Endometrial microvascular endothelial cells (primary cell): Measurements from ENCODE around the gene DDX51. TPM values are rescaled to one million over a fixed set of nuclear protein-coding genes. Genes with fewer than 3 reads are reported as not detected.

Experiments
- in situ Hi-C: cut with HindIII; loops from 2 replicates; pipeline ENCODE4 v1.10.0; 2017; ENCODE audit warnings: low sequenced_read_pairs, low pct_unique_long_range_greater_than_20kb; ENCODE audit errors: inconsistent ontology term
- total RNA-seq: library from RNA; depleted of rRNA; stranded (reverse); fragments of >200 nt; gene quantifications from one replicate; pipeline ENCODE4 v1.2.3, GENCODE V29; 2015; ENCODE audit errors: inconsistent ontology term

DDX51 gene
- total RNA-seq, 1 donor from 2014 or later: 13.1 TPM

DNA sequence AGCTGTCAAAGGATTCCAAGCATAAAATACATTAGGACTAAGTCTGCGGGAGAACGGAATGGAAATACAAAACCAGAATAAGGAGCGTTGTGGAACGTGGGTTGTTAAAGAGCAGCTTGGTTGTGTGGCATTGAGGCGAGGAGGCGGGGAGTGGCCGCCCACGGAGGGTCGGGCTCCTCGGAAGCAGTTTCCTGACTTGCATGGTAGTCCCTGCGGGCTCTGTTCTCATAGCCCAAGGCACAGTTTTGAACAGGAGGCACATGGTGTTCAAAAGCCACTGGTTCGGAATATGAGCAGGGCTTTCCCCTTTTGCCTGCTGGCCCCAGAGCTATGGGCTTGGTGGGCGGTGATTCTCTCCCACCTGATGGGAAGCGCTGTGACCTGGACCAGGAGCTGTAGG lies 12.2 kb downstream of the DDX51 start:
- in situ Hi-C loops: no loop called here

DNA sequence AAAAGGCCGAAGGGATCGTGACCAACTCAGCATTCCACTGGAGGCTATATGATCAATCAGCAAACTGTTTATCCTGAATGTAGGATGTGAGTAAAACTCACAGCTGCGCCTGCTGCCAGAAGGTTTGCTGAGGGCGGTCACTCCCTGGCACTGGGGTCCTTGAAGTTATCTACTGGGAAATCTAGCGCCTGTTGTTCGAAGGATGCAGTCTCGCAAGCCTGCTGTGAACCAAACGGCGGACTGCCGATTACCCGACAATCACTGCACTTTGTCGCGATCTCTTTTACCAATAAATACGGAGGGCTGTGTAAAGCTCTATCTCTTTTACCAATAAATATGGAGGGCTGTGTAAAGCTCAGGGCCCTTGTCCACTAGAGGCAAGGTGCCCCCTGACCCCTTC lies 12.9 kb downstream of the DDX51 start:
- in situ Hi-C loops: no loop called here

DNA sequence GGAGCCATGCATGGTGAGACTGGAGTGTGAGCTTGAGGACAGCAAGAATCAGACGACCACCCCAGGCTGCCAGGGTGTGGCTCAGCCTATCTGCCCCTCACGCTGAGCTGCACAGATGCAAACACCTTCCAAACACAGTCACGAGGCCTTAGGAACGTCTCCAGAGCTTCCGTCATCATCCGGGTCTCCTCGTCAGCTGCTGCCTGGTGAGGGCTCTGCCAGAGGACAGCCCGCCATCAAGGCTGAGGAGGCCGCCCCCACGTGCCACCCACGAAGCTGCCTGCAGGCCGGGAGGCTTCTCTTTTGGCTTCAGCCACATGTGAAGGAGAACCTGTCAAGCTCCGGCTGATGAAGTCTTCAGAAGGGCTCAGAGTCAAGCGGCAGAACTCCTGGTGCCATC lies 13.4 kb downstream of the DDX51 start:
- in situ Hi-C loops: no loop called here

DNA sequence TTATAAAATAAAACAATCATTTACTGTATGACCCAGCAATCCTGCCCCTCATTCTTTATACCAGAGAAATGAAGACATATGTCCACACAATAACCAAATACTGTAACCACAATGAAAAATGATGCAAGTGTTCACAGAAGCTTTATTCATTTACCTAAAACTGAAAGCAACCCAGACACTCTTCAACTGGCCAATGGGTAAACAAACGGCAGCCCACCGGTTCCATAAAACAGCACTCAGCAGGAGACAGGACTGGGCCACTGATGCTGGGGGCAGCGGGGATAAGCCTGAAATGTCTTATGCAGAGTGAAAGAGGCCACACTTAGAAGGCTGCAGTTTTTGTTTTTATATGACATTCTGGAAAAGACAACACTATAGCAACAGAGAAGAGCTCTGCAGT lies 15.1 kb downstream of the DDX51 start:
- in situ Hi-C loops: no loop called here

DNA sequence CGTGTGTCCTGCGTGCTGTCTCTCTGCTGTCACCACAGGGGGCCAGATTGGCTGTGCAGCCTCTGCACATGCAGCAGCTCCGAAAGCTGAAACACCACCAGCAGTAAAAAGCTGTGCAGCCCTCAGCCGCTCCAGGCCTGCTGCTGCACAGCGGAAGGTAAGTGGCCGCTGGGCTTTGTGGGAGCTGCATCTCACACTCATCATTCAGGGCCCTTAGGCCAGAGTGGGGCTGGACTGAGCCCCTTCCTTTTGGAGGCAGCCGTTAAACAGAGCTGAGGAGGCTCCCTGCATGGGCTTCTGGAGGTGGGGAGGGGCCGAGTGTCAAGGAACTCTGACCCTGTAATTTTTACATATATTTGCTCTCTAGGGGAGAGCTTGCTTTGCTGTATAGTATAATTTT lies 17.1 kb downstream of the DDX51 start:
- in situ Hi-C loops: no loop called here

DNA sequence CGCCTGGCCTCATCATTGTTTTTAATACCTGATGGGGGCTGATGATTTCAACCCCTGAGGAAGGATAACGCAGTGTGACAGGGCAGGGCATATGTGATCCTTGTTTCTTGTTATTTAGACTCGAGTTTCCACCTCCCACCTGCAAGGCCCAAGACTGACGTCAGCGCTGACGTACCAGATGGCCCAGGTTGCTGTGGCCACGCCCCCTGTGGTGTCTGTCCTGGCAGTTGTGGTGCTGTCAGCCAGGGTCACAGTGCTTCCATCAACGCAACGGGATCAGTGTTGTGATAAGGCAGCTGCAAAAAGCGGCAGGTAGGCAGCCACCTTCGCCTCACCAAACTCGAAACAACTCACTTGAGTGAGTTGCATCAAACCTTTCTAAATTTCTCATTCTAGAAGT lies 18.4 kb downstream of the DDX51 start:
- in situ Hi-C loops: no loop called here

DNA sequence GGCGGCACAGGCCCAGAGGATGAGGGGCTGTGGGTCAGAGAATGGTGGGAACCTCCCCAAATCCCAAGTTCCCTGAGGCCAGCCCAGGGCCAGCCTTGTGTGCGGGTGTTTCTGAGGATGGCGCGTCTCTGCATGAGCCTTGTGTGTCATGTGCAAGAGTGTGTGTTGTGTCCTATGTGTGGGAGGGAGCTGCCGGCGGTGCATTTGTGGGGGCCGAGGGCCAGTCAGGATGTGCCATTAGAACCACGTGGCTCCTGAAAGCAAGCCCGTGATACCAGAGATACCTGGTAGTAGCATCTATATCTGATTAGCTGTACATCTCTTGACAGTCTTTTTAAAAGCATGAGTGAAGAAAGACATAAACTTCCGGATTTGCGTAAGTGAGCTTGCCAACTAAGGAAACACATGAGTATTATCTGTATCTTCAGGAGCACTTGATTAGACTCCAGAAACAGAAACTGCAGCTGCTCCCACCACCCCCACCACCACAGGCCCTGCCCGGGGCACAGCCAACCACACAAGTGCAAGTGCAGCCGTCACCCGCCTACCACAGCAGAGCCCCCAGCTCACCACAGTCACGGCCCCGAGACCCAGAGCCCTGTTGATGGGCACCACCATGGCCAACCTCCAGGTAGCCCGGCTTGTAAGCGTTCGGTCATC lies 19.2 kb downstream of the DDX51 start:
- in situ Hi-C loops: no loop called here

DNA sequence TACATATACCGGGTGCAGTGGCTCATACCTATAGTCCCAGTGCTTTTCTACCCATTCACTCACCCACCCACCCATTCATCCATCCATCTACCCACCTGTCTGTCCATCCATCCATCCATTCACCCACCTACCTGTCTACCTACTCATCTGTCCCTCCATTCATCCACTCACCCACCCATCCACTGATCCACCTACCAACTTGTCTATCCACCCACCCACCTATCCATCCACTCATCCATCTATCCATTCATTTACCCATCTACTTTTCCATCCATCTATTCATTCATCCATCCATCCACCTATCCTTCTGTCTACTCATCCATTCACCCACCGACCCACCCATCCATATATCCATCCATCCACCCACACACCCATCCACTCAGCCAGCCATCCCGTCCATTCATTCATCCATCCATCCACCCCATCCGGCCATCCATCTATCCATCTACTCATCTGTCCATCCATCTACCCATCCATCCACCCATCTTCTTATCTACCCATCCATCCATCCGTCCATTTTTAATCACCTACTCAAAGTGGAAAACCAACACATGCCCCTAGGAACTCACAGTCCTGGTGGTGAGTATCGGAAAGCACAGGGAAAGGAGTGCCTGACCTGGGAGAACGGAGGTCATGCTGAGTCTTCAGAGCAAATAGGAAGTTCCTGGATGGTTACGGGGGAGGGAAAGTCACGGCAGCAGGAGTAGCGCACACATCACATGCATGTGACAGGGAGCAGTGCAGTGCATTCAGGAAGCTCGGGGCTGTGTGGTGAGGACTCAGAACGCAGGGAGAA lies 20.0 kb downstream of the DDX51 start:
- in situ Hi-C loops: no loop called here

DNA sequence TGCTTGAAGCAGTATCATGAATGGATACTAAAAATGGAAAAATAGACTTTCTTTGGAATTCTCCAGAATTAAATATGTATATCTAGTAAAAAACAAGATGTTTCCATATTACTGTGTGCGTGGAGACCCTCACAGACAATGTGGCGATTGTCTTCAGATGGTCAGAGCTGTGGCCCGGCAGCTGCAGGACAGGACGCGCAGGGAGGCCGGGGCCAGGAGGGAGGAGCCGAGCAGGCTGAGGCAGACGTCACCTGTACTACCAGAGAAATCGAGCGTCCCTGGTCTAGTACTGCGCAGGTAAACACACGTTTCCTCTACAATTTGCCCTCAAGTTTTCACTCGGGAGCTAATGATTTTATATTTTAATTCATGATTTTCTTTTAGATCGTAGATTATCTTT lies 22.8 kb downstream of the DDX51 start:
- in situ Hi-C loops: no loop called here

DNA sequence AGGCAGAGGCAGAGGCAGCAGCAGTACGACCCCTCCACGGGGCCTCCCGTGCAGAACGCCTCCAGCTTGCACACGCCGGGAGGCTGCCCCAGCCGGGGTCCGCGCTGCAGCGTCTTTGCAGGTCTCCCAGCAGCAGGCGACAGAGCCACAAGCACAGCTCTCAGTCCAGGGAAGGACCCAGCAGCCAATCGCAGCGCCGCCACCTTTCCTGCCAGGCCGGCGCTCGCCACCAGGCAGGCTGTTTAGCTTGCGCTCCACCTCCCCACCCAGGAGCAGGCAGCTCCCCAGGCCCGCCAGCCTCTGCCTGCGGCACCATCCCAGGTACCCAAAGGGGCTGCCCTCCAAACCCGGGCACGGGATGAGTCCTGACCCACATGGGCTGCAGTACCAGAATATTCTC lies 25.2 kb downstream of the DDX51 start:
- in situ Hi-C loops: no loop called here

DNA sequence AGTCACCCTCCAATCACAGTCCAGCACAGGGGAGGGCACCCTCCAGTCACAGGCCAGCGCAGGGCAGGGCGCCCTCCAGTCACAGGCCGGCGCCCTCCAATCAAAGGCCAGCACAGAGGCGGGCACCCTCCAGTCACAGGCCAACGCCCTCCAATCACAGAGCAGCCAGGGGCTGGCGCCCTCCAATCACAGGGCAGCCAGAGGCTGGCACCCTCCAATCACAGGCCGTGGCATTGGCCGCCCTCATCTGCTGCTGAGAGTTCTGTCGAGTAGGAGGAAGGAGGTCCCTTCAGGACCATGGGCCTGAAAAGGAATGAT lies 26.6 kb downstream of the DDX51 start:
- in situ Hi-C loops: no loop called here

DNA sequence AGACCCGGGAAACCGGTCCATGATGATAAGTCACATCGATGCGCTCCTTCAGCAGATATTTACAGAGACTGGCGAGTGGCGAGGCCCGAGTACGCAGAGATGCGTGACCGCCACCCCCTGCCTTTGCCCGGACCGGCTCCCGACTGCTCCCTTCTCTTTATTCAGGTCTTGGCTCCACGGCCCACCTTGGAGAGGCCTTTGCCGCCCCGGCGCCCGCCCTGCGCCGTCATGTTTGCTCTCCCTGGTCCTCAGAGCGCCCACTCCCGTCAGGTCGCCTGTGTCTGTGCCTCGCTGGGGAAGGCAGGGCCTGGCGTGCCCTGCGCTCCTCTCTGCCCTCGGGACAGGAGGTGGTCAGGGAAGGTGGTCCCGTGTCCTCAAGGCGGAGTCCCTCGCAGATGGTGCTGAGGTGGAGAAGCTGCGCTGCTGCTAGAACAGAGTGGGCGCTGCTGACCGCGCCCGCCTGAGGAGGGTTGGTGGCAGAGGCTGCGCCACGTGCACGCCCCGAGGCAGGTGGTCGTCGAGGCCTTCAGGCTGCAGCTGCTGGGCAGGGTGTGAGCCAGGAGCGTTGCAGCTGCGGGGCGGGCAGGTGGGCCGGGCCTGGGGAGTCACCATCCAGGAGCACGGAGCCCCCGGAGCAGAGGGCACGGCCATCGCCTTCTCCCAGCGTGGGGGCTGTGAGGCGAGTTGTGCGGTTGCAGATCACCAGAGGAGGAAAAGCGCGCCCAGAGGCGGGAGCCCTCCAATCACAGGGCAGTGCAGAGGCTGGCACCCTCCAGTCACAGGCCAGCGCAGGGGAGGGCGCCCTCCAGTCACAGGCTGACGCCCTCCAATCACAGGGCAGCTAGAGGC lies 27.2 kb downstream of the DDX51 start:
- in situ Hi-C loops: no loop called here

DNA sequence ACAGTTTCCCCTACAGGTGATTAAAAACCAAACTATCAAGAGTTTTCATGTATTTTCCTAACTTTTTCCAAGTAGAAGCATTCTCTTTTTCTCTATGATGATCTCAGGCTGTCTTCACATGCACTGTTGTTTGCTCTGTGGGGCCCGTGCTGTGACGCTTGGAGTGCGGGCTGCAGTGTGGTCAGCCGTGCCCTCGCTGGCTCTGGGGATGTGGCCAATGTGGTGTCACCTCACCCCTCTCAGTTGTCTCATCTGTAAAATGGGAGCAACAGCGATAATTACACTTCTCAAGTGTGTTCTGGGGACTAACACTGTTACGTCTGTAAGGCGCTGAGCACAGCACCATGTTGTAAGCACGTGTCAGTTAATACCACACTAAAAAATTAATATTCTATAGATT lies 28.6 kb downstream of the DDX51 start:
- in situ Hi-C loops: no loop called here

DNA sequence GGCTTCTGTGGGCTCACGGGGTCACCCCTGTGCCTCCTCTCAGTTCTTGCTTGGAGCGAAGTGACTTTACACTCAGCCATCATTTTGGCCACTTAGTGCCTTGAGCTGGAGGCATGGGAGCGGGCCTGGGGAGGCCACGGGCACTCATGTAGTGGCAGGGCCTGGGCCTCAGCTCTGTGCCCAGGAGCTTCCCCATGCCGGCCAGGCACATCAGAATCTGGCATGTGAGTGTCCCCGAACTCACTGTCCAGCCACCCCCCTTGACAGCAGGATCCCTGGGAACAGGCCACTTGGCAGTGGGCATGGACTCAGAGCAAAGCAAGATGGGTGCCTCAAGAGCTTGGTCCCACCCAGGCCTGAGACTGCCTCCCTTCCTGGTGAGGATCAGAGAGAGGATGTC lies 29.5 kb downstream of the DDX51 start:
- in situ Hi-C loops: no loop called here

DNA sequence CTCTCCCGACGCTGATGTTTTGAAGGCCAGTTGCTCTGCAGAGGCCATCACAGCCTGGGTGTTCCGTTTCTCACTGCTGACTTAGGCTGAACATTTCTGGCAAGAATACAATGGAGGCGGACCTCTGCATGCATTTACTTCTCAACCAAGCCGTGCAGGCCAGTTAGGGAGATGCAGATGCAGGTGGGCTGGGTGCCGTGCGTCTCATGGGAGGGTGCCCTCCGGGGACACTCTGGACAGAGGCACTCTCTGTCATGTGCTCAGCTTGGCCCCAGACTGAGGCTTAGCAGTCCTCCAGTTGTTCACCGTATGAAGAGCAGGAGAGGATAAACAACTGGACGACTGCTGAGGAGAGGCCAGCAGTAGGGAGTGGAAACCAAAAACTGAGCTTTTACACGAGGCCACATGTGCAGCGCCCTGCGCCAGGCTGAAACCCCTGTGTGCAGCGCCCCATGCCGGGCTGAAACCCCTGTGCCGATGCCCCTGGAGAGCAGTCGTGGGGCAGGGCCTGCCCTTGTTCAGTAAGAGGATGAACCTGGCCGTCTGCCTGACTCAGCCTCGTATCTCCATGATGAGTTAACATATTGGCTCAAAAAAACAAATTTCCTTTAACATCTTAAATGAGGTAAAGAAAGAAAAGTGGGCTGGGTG lies 32.3 kb downstream of the DDX51 start:
- in situ Hi-C loops: no loop called here

DNA sequence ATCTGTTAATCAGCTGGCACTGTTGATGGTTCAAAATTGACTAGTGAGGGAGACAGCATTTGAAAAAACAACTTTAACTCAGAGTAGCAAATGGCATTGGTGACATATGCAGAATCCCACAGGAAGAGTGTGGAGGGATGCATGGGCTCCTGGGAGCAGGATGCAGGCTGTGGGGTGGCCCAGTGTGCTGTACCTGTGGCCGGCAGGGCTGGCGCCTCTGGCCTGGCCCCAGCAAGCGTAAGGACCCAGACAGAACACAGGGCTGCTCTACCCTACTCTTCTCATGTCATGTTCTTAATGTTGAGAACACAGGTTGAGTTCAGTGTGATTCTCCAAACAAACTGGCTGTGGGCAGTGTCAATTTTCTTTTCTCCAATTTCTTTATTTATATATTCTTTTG lies 33.4 kb downstream of the DDX51 start:
- in situ Hi-C loops: no loop called here

DNA sequence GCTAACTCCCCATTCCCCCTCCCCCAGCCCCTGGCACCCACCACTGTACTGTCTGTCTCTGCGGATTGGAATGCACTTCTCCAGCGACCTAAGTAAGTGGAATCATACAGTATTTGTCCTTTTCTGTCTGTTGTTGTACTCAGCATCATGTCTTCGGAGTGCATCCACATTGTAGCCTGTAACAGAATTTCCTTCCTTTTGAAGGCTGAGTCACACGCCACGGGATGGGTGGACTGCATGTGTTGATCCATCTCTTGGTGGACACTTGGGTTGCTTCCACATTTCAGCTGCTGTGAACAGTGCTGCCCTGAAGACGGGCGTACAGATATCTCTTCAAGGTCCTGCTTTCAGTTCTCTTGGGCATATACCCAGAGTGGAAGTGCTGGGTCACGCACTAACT lies 34.4 kb downstream of the DDX51 start:
- in situ Hi-C loops: no loop called here

DNA sequence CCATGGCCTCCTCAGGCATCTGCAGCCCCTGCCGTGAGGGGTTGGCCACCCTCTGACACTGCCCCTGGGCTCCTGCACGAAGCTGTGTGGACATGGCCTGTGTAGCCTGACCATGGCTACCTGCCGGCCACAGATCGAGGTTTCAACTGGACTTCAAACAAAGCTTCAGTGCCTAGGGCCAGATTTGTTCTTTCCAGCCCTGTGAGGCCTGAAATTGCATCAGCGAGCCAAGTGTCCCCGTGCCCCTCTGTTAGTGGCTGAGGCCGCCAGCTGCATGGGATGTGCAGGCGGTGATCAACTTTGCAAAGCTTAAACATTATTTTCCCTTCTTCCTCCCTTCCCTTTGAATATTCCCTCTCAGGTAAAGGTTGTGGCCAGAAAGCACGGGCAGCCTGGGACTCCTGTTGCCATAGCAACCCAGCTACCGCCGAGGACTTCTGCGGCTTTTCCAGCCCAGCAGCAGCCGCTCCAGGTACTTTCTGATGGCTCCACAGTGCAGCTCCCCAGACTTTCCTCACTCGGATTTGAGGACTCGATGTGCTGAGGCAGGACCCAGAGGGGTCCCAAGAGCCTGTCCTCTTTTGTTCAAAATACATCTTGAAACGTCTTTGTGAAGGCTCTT lies 35.8 kb downstream of the DDX51 start:
- in situ Hi-C loops: no loop called here

DNA sequence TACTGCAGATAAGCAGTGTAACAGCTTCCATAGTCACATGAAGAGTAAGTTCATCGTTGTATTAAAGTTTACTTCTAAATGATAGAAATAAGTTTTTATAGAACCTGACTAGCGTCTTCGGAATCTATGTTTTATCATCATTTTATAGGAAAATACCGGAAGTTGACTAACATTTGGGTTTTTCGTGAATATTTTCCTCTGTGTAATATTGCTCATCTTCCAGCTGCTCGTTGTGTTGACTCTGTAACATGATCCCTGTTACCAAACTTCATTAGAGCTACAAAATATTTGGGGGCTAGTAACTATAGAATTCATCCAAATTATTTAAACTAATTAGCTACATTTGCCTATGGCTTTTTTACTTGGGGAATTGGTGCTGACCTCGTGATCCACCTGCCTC lies 37.2 kb downstream of the DDX51 start:
- in situ Hi-C loops: no loop called here
